Measurements from ENCODE around the gene ATAD3C. TPM values are rescaled to one million over a fixed set of nuclear protein-coding genes. Genes with fewer than 3 reads are reported as not detected.

The ATAD3C gene
- total RNA-seq, 1 experiment from 2014 or later: 10.6 TPM

DNA sequence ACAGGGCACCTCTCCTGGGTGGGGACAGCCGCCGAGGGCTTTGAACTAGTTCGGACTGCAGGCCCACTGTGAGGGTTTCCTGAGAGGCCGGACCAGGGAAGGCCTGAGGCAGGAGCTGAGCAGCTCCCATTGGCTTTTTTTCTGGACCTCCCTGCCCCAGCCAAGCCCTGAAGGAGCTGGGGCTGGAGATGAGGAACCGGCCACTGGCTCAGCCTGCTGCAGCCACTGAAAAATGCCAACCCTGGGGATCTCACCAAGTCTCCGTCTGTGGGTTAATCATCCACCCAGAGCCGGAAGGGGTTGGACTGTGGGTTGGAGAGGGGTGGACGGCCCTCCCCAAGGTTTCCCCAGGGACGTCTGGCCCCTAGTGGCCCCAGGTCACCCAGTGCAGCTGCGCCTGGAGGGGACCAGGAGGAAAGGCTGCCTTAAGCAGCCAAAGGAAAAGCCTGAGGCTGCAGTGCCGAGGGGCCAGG is 11.5 kb upstream of the ATAD3C start:
- TF ChIP-seq, protein P1, sequence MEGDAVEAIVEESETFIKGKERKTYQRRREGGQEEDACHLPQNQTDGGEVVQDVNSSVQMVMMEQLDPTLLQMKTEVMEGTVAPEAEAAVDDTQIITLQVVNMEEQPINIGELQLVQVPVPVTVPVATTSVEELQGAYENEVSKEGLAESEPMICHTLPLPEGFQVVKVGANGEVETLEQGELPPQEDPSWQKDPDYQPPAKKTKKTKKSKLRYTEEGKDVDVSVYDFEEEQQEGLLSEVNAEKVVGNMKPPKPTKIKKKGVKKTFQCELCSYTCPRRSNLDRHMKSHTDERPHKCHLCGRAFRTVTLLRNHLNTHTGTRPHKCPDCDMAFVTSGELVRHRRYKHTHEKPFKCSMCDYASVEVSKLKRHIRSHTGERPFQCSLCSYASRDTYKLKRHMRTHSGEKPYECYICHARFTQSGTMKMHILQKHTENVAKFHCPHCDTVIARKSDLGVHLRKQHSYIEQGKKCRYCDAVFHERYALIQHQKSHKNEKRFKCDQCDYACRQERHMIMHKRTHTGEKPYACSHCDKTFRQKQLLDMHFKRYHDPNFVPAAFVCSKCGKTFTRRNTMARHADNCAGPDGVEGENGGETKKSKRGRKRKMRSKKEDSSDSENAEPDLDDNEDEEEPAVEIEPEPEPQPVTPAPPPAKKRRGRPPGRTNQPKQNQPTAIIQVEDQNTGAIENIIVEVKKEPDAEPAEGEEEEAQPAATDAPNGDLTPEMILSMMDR (IDR thresholded peaks at IDR 0.05): no peak
- TF ChIP-seq, protein P2, sequence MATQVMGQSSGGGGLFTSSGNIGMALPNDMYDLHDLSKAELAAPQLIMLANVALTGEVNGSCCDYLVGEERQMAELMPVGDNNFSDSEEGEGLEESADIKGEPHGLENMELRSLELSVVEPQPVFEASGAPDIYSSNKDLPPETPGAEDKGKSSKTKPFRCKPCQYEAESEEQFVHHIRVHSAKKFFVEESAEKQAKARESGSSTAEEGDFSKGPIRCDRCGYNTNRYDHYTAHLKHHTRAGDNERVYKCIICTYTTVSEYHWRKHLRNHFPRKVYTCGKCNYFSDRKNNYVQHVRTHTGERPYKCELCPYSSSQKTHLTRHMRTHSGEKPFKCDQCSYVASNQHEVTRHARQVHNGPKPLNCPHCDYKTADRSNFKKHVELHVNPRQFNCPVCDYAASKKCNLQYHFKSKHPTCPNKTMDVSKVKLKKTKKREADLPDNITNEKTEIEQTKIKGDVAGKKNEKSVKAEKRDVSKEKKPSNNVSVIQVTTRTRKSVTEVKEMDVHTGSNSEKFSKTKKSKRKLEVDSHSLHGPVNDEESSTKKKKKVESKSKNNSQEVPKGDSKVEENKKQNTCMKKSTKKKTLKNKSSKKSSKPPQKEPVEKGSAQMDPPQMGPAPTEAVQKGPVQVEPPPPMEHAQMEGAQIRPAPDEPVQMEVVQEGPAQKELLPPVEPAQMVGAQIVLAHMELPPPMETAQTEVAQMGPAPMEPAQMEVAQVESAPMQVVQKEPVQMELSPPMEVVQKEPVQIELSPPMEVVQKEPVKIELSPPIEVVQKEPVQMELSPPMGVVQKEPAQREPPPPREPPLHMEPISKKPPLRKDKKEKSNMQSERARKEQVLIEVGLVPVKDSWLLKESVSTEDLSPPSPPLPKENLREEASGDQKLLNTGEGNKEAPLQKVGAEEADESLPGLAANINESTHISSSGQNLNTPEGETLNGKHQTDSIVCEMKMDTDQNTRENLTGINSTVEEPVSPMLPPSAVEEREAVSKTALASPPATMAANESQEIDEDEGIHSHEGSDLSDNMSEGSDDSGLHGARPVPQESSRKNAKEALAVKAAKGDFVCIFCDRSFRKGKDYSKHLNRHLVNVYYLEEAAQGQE (IDR thresholded peaks at IDR 0.05; ENCODE audit: insufficient read depth in 1 of 2, low read depth in 2 of 2, low read length in 1 of 2): no peak
- TF ChIP-seq SIN3A (IDR thresholded peaks at IDR 0.05; ENCODE audit: borderline replicate concordance, insufficient read depth, low read depth, low read length) (no peak), POLR2AphosphoS5 (IDR thresholded peaks at IDR 0.05; ENCODE audit: low read depth, low read length) (no peak)
- POLR2A ChIA-PET: no interaction called here
- CTCF ChIA-PET: interaction anchor here (0.6 kb wide), 1 partner anchor 11 kb away, joined by 3 read pairs; no protein-coding TSS in a partner anchor
- DNase-seq (ENCODE audit: low read depth, low spot score) (no peak), ATAC-seq (no peak)
- Histone ChIP-seq H3K36me3 (ENCODE audit: control insufficient read depth, insufficient read depth, low read length) (peaks cover 2% of the 10 kb centered on the region; the same call in 1 of the 2 replicates), H3K27ac (ENCODE audit: low read length) (peak overlapping the region; percentile 94), H3K4me1 (ENCODE audit: control insufficient read depth, insufficient read depth, low read length) (peaks cover 59% of the 10 kb centered on the region), H3K27me3 (ENCODE audit: control insufficient read depth, insufficient read depth, low read length) (no peaks in the 10 kb centered on the region), H3K9me3 (ENCODE audit: control insufficient read depth, insufficient read depth, low read depth, low read length) (no peaks in the 10 kb centered on the region), H3K4me3 (ENCODE audit: low read depth in 2 of 2, low read length in 2 of 2) (peak overlapping the region; percentile 76 to 87)
- in situ Hi-C loops (cut with HindIII; ENCODE audit: low pct_unique_long_range_greater_than_20kb, low sequenced_read_pairs): no loop called here
- intact Hi-C loops (cut with micrococcal nuclease; ENCODE audit: unreplicated experiment): loop anchor here (5.0 kb wide), 1 partner anchor 36 kb away; no protein-coding TSS in a partner anchor
- no TSS peak for BruUV-seq (replicated peaks)

DNA sequence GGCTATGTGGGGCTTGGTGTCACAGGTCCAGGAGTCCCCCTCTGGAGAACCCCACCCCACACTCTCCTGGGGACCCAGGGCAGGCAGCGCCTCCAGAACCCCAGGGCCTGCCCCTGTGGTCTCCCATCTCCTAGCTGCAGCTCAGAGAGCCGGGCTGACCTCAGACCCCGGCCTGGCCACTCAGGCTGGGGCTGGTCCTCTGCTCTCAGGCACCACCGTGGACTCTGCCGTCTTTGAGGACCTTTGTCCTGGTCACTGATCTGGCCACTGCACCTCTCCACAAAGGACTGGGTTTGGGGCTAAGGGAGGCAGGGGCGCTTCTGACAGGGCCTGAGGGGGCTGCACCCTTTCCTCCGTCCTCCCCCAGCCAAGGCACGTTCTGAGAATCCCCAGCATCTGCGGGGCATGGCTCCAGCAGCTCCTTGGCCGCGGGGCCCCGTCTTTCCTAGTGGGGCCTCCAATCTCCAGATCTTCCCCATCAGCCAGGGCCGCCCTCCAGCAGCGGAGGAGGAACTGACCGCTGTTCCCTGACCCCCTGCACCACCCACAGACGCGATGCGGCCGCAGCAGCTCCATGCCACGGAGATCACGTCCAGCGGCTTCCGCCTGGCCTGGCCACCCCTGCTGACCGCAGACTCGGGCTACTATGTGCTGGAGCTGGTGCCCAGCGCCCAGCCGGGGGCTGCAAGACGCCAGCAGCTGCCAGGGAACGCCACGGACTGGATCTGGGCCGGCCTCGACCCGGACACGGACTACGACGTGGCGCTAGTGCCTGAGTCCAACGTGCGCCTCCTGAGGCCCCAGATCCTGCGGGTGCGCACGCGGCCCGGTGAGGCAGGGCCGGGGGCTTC is 10.7 kb upstream of the ATAD3C start:
- Histone ChIP-seq H3K27me3 (ENCODE audit: control insufficient read depth, insufficient read depth, low read length) (no peaks in the 10 kb centered on the region), H3K4me1 (ENCODE audit: control insufficient read depth, insufficient read depth, low read length) (peaks cover 54% of the 10 kb centered on the region), H3K36me3 (ENCODE audit: control insufficient read depth, insufficient read depth, low read length) (peaks cover 2% of the 10 kb centered on the region; the same call in 1 of the 2 replicates), H3K27ac (ENCODE audit: low read length) (peak overlapping the region; percentile 94), H3K9me3 (ENCODE audit: control insufficient read depth, insufficient read depth, low read depth, low read length) (no peaks in the 10 kb centered on the region), H3K4me3 (ENCODE audit: low read depth in 2 of 2, low read length in 2 of 2) (peak overlapping the region; percentile 76 to 87)
- DNase-seq (ENCODE audit: low read depth, low spot score): no peak
- no TSS peak for BruUV-seq (replicated peaks)
- ATAC-seq: no peak
- ChIA-PET CTCF (no interaction called here), POLR2A (interaction anchor here (1.1 kb wide), 1 partner anchor 8 kb away, joined by 3 read pairs; no protein-coding TSS in a partner anchor)
- TF ChIP-seq, protein P1 (IDR thresholded peaks at IDR 0.05): no peak
- no peak for TF ChIP-seq SIN3A (IDR thresholded peaks at IDR 0.05; ENCODE audit: borderline replicate concordance, insufficient read depth, low read depth, low read length)
- TF ChIP-seq POLR2AphosphoS5 (IDR thresholded peaks at IDR 0.05; ENCODE audit: low read depth, low read length): no peak
- TF ChIP-seq, protein P2 (IDR thresholded peaks at IDR 0.05; ENCODE audit: insufficient read depth in 1 of 2, low read depth in 2 of 2, low read length in 1 of 2): no peak
- no peak for TF ChIP-seq TCF7L2 (IDR thresholded peaks at IDR 0.05; ENCODE audit: low read depth, low read length)
- in situ Hi-C loops (cut with HindIII; ENCODE audit: low pct_unique_long_range_greater_than_20kb, low sequenced_read_pairs): no loop called here
- intact Hi-C loops (cut with micrococcal nuclease; ENCODE audit: unreplicated experiment): loop anchor here (5.0 kb wide), 1 partner anchor 36 kb away; no protein-coding TSS in a partner anchor

Data from Panc1 (cell line).